ENCODE data around the gene RPL37A. TPM values are rescaled to one million over a fixed set of nuclear protein-coding genes. Genes with fewer than 3 reads are reported as not detected.

RPL37A gene
- total RNA-seq, 4 donors from 2014 or later = 59.1 to 1,456 (median 761) TPM

DNA sequence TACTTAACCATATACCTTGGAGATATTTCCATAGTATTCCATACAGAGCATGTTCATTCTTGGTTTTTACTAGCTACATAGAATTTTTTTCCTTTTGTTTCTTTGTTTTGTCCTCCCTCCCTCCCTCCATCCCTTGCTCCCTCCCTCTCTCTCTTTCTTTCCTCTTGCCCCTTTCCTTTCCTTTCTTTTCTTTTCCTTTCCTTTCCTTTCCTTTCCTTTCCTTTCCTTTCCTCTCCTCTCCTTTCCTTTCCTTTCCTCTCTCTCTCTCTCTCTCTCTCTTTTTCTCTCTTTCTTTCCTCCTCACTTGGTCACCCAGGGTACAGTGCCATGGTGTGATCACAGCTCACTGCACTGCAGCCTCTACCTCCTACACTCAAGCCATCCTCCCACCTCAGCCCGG, 28.3 kb downstream of the RPL37A start:
- WGBS, 2 donors (ENCODE audit: low coverage in 1 of 2) = 91 to 100% methylated on average over 1 of the region's 1 CpG
- in situ Hi-C loops (cut with MboI; ENCODE audit: low pct_ligation_motif_present in 1 of 4, low pct_unique_long_range_greater_than_20kb in 1 of 4, low sequenced_read_pairs in 3 of 4) = no loop called here

DNA sequence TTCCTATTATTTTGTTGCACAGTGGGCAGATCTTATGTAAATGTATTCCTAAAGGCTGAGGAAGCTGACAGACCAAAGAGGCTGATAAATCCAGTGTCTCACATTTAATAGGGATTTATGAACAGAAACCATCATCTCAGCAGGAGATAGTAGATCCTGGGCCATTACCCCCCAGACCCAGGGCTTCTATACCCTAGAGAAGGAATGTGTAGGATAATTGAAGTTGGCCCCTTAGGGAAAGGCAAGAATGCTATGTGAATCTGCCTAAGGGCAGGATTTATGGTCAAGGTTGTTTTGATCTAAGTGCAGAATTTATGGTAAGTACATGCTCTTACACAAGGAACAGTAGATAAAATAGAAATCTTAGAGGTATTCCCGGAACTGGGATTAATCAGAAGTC, 29.0 kb downstream of the RPL37A start:
- in situ Hi-C loops (cut with MboI; ENCODE audit: low pct_ligation_motif_present in 1 of 4, low pct_unique_long_range_greater_than_20kb in 1 of 4, low sequenced_read_pairs in 3 of 4) (no loop called here), intact Hi-C loops (cut with DNase I; ENCODE audit: low total_unique reads) (no loop called here)
- Histone ChIP-seq H3K27ac (no peak overlapping the region), H3K27me3 (no peaks in the 10 kb centered on the region), H3K36me3 (no peaks in the 10 kb centered on the region), H3K4me1 (no peaks in the 10 kb centered on the region), H3K4me3 (no peak overlapping the region), H3K9me3 (no peaks in the 10 kb centered on the region)
- no peak for DNase-seq
- 86 to 93% methylated on average over 1 of the region's 1 CpG for WGBS, 2 donors (ENCODE audit: low coverage in 1 of 2)
- no peak for TF ChIP-seq POLR2A (IDR thresholded peaks at IDR 0.05)
- no peak for TF ChIP-seq POLR2AphosphoS5 (IDR thresholded peaks at IDR 0.05)
- TF ChIP-seq, protein P1, sequence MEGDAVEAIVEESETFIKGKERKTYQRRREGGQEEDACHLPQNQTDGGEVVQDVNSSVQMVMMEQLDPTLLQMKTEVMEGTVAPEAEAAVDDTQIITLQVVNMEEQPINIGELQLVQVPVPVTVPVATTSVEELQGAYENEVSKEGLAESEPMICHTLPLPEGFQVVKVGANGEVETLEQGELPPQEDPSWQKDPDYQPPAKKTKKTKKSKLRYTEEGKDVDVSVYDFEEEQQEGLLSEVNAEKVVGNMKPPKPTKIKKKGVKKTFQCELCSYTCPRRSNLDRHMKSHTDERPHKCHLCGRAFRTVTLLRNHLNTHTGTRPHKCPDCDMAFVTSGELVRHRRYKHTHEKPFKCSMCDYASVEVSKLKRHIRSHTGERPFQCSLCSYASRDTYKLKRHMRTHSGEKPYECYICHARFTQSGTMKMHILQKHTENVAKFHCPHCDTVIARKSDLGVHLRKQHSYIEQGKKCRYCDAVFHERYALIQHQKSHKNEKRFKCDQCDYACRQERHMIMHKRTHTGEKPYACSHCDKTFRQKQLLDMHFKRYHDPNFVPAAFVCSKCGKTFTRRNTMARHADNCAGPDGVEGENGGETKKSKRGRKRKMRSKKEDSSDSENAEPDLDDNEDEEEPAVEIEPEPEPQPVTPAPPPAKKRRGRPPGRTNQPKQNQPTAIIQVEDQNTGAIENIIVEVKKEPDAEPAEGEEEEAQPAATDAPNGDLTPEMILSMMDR (IDR thresholded peaks at IDR 0.05) = no peak
- TF ChIP-seq EP300 (IDR thresholded peaks at IDR 0.05; ENCODE audit: low read depth) = no peak

More for the DNA sequence above, 28.3 kb downstream of the RPL37A start:
- H3K27ac ChIP-seq = no peak overlapping the region
- H3K36me3 ChIP-seq = no peaks in the 10 kb centered on the region
- H3K4me3 ChIP-seq = no peak overlapping the region
- no peaks in the 10 kb centered on the region for H3K9me3 ChIP-seq
- no peaks in the 10 kb centered on the region for H3K4me1 ChIP-seq
- intact Hi-C loops (cut with DNase I; ENCODE audit: low total_unique reads) = no loop called here
- H3K27me3 ChIP-seq = no peaks in the 10 kb centered on the region
- DNase-seq = no peak
- no peak for TF ChIP-seq POLR2A (IDR thresholded peaks at IDR 0.05)
- no peak for TF ChIP-seq POLR2AphosphoS5 (IDR thresholded peaks at IDR 0.05)

DNA sequence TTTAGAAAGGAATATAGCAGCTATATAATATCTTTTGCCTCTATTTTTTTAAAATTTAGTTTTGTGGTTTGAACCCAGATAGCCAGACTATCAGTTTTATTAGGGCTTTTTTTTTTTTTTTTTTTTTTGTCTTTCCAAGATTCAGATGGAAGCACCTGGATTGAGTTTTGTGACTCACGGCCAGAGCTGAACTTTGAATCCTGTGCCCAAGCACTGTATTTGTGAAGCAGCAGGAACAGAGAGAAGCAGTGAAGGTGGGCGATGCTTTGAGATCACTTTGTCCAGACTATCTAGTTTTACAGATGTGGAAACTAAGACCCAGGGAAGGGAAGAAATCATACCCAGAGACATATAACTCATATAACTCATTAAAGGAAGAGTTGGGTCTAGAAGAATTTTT, 33.9 kb downstream of the RPL37A start:
- Histone ChIP-seq H3K27me3 (no peaks in the 10 kb centered on the region), H3K27ac (no peak overlapping the region), H3K36me3 (no peaks in the 10 kb centered on the region), H3K4me1 (peaks cover 3 to 11% (median 4%) of the 10 kb centered on the region in 4 donors), H3K9me3 (no peaks in the 10 kb centered on the region), H3K4me3 (no peak overlapping the region)
- 53% methylated on average over 2 of the region's 2 CpGs; no CpG with 5 or more reads in 1 of the 2 donors for WGBS, 2 donors (ENCODE audit: low coverage in 1 of 2)
- TF ChIP-seq POLR2A (IDR thresholded peaks at IDR 0.05) (no peak), POLR2AphosphoS5 (IDR thresholded peaks at IDR 0.05) (no peak), EP300 (IDR thresholded peaks at IDR 0.05; ENCODE audit: low read depth) (no peak)
- TF ChIP-seq, protein P1 (IDR thresholded peaks at IDR 0.05) = no peak
- intact Hi-C loops (cut with DNase I; ENCODE audit: low total_unique reads) = no loop called here
- no peak for DNase-seq
- in situ Hi-C loops (cut with MboI; ENCODE audit: low pct_ligation_motif_present in 1 of 4, low pct_unique_long_range_greater_than_20kb in 1 of 4, low sequenced_read_pairs in 3 of 4) = no loop called here

DNA sequence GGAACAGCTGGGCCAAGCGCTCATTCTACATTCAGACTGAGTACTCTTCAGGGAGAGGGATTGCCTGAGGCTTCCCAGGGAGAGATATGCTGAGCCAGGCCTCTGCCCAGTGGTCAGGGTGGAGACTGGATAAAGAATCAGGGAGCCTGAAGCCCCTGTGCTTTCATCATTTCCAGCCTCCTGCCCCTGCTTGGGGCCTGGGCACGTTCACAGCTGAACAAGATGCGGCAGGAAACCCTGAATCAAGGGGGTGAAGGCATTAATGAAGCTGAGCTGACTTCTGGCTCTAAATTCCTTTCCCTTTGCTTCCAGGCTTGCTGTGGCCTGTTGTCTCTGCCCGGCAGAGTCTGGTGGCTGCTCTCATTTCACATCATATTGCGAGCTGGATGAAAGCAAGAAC, 35.0 kb downstream of the RPL37A start:
- intact Hi-C loops (cut with DNase I; ENCODE audit: low total_unique reads) (no loop called here), in situ Hi-C loops (cut with MboI; ENCODE audit: low pct_ligation_motif_present in 1 of 4, low pct_unique_long_range_greater_than_20kb in 1 of 4, low sequenced_read_pairs in 3 of 4) (no loop called here)
- DNase-seq = no peak
- H3K36me3 ChIP-seq = no peaks in the 10 kb centered on the region
- H3K9me3 ChIP-seq = no peaks in the 10 kb centered on the region
- WGBS, 2 donors (ENCODE audit: low coverage in 1 of 2) = 90 to 91% methylated on average over 4 to 5 of the region's 5 CpGs
- TF ChIP-seq POLR2A (IDR thresholded peaks at IDR 0.05) (no peak), POLR2AphosphoS5 (IDR thresholded peaks at IDR 0.05) (no peak), EP300 (IDR thresholded peaks at IDR 0.05; ENCODE audit: low read depth) (no peak)
- TF ChIP-seq, protein P1 (IDR thresholded peaks at IDR 0.05) = no peak
- no peak overlapping the region for H3K4me3 ChIP-seq
- H3K4me1 ChIP-seq = peaks cover 3 to 11% (median 4%) of the 10 kb centered on the region in 4 donors
- H3K27ac ChIP-seq = no peak overlapping the region
- no peaks in the 10 kb centered on the region for H3K27me3 ChIP-seq

DNA sequence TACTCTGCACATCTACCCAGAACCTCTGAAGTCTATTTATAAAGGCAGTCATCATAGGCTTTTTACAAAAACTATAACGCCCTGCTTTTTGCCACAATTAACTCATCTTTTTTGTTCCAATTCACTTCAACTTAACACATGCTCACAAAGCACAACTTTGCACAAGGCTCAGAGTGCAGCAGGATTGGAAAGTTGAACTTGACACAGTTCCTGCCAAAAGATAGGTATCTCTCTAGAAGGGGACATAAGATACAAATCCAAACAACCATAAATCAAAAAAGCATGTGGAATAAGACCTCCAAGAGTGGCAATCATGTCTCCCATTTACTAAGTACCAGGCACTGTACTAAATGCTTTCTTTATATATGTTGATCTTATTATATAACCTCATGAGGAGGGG, 36.2 kb downstream of the RPL37A start:
- intact Hi-C loops (cut with DNase I; ENCODE audit: low total_unique reads) = no loop called here
- in situ Hi-C loops (cut with MboI; ENCODE audit: low pct_ligation_motif_present in 1 of 4, low pct_unique_long_range_greater_than_20kb in 1 of 4, low sequenced_read_pairs in 3 of 4) = no loop called here
- no peaks in the 10 kb centered on the region for H3K27me3 ChIP-seq
- no peaks in the 10 kb centered on the region for H3K9me3 ChIP-seq
- DNase-seq = no peak
- H3K36me3 ChIP-seq = no peaks in the 10 kb centered on the region
- H3K4me3 ChIP-seq = no peak overlapping the region
- H3K4me1 ChIP-seq = peaks cover 5 to 12% (median 6%) of the 10 kb centered on the region in 4 donors
- H3K27ac ChIP-seq = peak overlapping the region; percentile 3 to 60 (median 51)
- TF ChIP-seq EP300 (IDR thresholded peaks at IDR 0.05; ENCODE audit: low read depth) (no peak), POLR2A (IDR thresholded peaks at IDR 0.05) (no peak), POLR2AphosphoS5 (IDR thresholded peaks at IDR 0.05) (no peak)
- TF ChIP-seq, protein P1 (IDR thresholded peaks at IDR 0.05) = no peak
- 51% methylated on average over 1 of the region's 1 CpG; no CpG with 5 or more reads in 1 of the 2 donors for whole genome bisulfite sequencing, 2 donors (ENCODE audit: low coverage in 1 of 2)
